GM21367 (cell line): Measurements from ENCODE around the gene COL19A1.

Experiments
- ATAC-seq: cut with Tn5 transposase; IDR thresholded peaks from one replicate; pipeline ENCODE4 v1.9.1; 2021; ENCODE audit not compliant: unreplicated experiment

COL19A1 gene

DNA sequence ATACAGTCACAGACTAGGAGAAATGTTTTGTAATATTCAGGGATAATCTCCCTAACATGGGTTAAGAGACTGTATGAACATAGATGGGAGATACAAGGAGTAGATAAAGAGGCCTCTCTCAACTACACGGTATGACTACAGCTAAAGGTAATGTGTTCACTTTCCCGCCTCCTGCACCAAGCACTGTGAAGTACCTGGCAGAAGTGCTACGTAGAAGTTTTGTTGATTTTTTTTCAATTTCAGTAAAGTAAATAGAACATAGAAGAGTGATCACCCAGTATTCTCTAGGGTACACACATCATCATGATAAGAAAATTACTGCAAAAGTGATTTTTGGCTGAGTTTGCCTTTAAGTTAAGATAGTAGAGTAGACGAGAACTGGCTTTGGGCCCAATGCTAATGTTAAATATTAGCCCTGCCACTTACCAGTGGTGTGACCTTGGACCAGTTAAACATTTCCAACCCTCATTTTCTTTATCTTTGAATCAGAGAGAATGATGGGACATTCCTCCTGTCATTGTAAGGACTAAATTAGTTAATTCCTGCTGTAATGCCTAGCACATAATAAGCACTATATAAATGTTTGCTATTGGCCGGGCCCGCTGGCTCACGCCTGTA is 253.0 kb downstream of the COL19A1 start:
- ATAC-seq, result no peak

DNA sequence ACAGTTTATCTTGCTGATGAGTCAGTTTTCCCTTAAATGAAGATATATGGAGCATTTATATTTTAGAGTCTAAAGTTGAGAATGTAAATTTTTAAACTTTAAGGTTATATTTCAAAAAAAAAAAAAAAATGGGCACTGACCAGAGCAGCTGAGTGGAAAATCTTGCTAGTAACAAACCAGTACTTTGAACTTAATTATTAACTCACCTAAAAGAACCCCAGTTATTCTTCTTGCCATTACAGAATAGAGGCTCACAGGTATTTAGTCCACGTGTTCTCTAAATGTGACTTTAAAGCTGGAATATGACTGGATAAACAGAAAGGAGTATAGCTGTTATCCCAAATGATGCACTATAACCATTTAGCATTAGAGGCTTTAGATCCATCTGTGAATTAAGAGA is 258.1 kb downstream of the COL19A1 start:
- ATAC-seq, result no peak

DNA sequence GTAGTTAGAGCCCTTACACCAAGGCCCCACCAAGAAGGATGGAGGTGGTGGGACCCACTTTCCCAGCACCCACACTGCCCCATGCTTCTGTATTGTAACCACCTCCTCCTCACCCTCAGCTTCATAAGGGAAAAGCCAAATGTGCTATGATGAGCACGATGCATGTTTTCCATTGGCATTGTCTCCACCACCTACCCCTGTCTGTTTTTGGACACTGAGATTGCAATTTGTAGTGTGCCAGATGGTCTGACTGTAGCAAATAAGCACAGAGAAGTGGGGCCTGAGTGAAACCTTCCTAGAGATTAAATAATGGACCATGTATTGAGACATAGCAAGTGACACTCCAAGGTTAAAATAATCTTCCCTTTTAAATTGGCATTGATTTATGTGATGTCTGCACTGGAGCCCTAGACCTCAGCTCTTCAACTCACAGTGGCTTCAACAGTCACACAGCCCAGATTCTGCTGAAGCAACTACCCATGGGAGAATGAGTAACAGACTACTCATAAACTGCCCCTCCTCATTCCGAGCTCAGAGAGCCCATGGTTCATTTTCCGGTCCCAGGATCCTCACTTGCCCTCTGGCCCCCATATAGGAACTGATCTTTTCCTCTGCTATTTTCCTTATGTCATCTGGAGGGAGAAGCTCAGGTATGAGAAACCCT is 258.7 kb downstream of the COL19A1 start:
- ATAC-seq, result no peak

DNA sequence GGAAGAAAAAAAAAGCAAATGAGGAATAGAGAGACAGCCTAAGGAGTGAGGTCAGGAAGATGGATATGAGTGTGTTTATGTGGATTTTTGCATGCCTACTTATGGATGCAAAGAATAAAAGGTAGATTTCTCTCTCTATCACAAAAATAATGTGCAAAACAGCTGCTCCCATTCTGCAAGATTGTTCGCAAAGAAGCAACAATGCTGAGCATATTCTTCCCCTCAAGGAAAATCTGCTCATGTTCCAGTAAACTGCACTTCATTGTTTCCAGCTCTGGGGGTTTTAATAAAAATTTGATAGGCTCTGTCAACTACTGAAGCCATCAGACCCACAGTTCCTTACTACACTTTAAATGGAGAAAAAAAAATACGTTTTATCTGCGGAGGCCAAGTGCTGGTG is 259.2 kb downstream of the COL19A1 start:
- no peak for ATAC-seq

DNA sequence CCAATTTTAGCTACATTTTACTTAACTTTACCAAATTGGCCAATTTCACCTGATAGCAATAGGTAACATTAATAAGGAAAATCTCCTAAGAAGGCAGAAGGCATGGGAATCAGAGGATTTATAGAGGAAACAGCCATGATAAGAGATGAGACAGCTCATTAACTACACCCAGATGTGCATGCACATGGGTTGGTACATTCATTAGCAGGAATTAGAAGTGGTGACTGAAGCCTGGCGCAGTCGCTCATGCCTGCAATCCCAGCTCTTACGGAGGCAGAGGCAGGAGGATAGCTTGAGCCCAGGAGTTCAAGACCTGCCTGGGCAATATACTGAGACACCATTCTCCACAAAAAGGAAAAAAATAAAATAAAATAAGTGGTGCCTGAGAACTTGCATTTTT is 263.0 kb downstream of the COL19A1 start:
- no peak for ATAC-seq

DNA sequence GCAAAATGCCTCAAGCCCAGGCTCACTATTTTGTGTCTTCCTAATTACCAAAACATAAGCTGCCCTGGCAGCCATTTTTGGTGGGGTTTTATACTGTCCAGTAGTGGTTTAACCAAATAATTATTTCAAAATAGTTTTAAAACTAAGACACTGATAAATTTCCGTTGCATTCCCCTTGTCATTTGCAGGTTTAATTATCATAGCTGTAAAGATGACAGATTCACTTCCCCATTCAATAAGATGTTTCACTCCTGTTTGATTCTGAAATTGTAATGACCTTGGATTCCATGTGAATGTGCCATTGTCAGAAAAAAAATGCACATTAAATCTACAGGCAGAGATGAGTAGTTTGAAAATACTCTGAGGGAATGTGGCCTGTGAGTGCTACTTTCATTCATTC is 264.5 kb downstream of the COL19A1 start:
- no peak for ATAC-seq

DNA sequence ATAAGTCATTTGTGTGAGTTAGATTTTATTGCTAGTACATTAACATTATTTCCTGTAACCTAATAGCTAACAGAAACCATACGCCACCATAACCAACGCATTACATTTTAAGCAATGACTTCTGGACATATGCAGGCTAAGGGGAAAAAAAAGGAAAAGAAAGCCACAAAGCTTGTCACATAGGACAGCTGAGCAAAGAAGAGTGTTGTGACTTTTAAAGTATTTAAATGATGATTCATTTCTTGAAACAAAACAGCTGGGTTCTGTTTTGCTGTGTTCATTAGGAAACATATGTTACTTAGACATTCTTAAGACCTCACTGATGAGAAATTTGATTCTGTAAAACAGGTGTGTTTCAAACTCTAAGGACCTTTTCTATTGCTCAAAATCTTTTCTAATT is 265.2 kb downstream of the COL19A1 start:
- ATAC-seq, result peak; percentile 95

DNA sequence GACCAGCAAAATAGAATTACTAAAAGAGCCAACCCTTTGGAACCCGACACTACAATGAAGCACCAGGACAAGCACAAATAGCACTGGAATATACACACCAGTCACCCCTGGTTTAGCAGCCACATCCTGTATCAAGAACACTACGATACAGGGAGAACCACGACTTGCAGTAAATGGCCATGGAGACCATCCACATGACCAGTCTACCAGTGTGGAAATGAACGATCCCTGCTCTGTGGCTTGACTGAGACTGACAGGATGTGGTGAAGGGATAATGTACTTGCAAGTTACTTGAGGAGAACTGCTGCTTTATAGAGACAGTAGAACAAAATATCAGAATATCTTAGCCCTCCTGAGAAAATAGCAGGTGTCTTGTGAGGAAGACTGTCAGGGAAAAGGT is 266.9 kb downstream of the COL19A1 start:
- ATAC-seq, result no peak

DNA sequence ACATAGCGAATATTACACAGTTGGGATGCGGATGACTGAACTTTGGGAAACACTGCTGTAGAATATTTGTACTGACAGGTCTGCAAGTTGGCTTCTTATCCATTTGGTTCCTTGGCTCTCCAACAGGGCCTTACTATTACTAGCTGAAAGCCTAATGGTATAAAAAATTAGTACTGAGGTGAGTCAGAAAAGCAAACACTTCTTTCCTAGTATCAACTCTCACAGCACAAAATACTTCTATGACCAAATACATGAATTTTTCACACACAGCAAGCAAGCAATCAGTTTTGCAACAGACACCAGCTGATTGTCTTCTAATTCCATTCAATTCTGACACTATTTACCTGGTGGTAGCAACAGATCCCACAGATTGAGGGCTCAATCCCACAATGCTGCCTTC is 268.2 kb downstream of the COL19A1 start:
- no peak for ATAC-seq

DNA sequence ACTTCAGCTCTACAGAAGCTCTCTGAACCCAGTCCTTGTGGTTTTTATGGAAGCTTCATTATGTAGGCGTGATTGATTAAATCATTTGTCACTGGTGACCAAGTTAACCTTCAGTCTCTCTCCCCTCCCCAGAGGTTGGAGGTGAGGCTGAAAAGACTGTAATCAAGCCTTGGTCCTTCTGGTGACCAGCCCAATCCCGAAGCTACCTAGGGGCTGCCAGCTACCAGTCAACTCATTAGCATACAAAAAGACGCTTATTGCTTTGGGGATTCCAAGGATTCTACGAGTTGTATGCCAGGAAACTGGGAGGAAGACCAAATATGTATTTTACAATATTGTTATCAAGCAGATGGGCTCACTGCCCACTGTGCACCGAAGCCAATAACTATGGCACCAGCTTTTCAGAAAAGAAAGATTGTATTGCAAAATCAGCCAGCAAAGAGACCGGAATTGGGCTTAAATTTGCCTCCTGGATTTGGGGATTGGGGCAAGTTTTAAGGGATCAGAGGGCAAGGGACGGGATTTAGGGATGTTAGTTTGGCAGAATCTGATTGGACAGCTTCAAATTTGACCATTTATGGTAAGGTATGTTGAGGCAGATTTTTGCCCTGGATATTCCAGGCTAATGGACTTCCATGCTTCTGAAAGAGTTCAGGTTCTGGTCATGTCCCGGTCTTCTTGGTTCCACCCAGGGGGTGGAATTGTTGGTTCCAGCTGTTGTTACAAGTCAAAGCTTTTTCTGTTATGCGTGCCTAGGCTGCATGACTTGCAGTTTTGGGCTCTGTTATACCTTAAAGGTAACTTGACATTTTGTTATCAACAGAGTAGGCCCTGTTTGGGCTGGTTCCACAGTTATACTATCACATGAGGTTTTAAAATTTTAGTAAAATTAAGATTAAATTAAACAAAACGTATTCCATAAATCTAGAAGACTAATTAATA is 269.1 kb downstream of the COL19A1 start:
- no peak for ATAC-seq

DNA sequence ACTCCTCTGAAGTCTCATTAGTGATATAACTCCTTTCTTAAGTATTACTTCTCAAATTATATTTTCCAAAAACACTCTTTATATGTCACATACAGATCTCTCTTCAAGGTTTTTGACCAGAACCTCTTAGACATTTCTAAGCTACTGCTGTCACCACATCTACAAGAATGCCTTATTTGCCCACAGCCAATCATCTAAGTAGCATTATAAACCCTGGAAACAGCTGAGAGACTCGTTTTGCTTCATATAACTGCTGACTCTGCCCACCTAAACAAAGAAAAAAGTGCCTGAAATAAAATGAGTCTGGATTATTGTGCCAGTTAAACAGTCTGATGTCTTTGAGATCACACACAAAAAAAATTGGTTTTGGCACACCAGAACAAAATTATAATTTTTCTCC is 270.6 kb downstream of the COL19A1 start:
- no peak for ATAC-seq

DNA sequence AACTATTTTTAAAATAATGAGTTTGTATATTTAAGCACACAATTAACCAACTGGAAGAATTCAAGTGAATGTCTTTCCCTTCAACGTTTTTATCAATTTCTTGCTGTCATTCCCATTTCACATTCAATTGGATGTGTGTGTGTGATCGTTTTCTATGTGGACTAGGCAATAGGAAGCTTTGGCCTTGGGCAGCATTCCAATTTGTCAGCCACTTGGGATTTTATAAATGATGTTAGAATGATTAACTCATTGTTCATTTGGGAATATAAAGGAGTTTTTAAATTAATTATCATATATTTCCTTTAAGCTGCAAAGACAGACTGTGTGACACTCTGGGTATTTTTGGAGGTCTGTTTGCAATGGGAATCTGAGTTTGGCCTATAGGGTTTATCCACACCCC is 274.1 kb downstream of the COL19A1 start:
- ATAC-seq, result no peak

DNA sequence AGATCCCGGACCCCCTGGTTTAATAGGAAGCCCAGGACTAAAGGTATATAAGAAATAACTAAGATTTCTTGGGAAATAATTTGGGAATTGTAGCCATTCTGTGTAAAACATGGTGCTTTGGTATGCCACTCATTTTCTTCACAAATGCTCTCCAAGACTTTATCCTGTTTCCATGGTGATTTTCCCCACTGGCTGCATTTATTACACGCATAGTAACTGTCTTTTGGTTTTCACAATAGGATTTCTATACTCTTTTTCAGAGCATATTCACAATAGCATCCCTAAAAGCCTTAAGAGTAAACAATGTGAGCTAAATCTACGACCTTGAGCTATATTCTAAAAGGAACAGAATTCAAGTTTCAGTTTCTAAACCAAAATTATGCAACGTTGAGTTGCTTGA is 275.7 kb downstream of the COL19A1 start:
- ATAC-seq, result no peak

DNA sequence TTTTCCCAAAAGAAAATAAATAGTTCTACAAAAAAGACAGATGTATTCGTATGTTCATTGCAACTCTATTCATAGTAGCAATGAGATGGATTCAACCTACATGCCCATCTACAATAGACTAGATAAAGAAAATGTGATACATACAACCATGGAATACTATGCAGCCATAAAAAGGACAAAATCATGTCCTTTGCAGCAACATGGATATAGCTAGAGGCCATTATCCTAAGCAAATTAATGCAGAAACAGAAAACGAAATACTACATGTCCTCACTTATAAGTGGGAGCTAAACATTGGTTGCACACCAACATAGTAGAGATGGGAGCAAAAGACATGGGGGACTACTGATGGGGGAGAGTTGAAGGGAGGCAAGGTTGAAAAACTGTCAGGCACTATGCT is 278.8 kb downstream of the COL19A1 start:
- no peak for ATAC-seq

DNA sequence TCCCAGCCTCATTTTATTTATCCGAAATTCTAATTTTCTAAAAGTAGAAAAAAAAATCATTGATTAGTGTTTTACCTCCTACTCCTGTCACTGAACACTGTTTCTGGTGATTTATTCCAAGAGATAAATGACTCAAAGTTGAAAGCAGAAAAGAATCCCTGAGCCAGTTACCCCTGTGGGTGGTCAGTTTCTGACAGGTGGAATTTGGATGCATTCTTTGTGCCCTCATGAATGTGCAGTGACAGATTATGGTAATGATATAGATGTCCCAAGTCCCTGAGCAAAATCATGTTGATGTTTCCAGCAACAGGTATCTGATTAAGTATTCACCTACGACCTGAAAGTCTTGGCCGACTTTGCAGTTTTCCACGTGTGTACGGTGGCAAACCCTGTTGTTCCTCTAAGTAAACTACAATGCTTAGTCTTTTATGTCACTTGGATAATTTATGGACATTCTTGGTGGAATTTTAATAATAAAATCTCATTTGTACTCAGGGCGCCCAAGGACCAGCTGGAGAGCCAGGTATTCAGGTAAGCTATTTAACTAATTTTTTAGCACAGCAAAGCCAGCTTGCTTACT is 282.9 kb downstream of the COL19A1 start:
- no peak for ATAC-seq

DNA sequence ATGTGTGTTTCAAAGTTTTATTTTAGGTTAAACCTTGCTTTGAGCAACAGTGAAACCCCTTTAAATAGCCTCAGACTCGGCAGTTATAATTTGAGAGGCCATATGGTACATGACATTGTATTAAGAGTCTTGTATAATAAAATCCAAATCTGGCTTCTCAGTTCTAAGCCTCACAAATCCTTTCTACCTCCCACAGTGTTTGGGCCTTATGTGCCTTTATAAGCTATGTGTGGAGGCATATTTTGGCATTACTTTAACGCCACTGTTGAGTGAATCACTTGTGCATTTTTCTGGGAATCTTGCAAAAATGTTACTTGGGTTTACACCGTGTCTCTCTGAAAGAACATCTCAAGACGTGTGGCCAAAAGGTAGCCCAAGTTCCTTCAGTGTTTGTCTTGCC is 284.2 kb downstream of the COL19A1 start:
- no peak for ATAC-seq

DNA sequence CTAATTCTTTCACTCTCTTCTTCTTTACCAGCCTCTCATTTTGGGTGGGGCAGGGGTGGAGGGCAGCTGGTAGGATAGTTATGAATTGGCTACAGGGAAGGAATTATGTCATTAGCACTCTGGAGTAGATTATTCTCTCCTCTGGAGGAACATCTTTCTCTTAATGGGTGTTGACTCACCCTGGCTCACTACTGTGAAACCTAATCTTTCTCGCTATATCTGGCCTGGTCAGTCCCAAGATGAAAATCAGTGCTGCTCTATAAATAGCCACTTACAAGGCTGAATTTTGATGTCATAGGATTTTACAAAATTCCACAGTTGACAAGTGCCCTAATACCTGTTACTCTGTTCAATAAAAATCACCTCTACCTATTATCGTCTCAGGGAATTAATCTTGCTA is 285.3 kb downstream of the COL19A1 start:
- no peak for ATAC-seq

DNA sequence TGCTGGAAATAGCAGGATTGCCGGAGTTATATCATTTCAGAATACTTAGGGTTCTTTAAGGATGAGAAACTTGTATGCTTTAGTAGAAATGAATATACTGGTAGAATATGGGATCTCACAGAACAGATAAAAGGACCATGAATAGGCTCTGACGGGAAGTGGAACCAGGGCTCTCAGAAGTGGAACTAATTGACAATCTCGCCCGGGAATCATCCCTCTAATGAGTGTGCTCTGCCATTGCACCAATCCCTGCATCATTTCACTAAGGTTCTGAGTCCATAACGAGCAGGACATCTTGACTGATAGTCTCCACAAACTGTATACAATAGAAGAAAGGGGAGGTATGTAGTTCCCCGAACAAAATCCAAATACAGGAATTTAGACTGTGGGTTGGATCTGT is 286.4 kb downstream of the COL19A1 start:
- no peak for ATAC-seq

DNA sequence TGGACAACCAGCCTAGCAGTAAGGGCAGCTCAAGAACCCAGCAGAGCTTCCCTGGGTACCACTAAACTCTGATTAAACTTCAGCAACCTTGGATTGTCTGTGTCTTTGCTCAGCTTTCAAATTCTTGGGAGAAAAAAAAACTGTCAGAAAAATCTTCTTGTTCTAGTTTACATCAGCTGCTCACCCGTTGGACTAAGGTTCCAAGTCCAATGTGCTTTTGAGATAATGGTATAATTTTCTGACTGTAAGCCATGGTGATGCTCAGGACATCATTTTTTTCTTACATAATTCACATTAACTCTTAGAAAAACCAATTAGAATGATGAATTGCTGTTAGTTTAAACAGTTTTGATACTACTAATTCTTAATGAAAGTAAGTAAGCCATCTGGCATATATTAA is 290.7 kb downstream of the COL19A1 start:
- ATAC-seq, result no peak

DNA sequence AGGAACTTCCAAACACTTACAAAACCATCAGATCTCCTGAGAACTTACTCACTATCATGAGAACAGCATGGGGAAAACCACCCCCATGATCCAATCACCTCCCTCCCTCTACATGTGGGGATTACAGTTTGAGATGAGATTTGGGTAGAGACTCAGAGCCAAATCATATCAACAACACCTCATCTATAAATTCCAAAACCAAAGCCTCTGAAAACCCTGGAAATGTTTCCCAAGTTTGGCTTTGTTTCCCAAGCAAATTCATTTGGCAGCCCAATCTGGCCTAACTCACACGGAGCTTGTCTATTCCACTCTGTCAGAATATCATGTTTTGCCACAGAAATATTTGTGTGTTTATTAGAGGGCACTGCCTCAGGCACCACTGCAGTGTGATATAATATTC is 293.9 kb downstream of the COL19A1 start:
- no peak for ATAC-seq

DNA sequence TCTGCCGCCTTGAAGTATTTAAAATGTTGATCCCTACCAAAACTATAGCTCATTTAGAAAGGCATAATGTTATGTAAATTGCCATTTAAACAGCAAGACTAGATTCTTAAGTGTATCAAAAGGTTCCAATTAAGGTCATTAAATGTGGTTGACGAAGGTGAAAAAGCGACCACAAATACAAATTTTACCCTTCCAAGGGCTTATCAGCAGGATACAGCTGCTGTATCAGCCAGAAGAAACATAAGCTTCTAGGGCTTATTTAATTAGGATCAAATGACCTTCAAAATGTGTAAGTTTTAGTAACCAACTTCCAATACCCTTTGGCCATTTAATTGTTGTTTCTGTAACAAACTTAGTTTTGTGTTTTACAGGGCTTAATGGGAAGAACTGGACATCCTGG is 296.6 kb downstream of the COL19A1 start:
- no peak for ATAC-seq

DNA sequence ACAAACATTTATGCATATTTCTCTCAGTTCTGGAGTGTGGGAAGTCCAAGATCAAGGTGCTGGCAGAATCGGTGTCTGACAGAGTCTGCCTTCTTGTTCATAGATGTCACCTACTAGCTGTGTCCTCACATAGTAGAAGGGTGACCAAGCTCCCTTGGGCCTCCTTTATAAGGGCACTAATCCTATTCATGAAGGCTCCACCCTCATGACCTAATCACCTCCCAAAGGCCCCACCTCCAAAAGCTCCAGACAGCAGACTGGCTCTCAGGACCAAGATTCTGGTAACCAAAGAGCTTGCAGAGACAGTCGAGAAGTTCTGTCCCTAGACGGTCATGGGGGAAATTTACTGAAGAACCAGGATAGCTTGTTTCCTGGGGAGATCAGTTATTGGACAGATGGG is 297.4 kb downstream of the COL19A1 start:
- no peak for ATAC-seq
